ENCODE data around the gene DNAJB8. TPM values are rescaled to one million over a fixed set of nuclear protein-coding genes. Genes with fewer than 3 reads are reported as not detected.

DNAJB8 gene
- polyA plus RNA-seq, 1 donor, result not detected

GRCh38 chr3:128493570-128494366, 27.1 kb upstream of the DNAJB8 start:
- DNase-seq, result no peak

- DNase-seq, result no peak
These were observed 26.2 kb upstream of the DNAJB8 start, which contains the start of gene GATA2 for GRCh38 chr3:128492671-128493569. GATA2 (minus strand) TSS chr3:128493201; CDS start chr3:128487031, 6,170 bp downstream.

- peak; percentile 38 for DNase-seq
These were observed 25.4 kb upstream of the DNAJB8 start for GRCh38 chr3:128491941-128492670.

GRCh38 chr3:128491691-128491940, 24.9 kb upstream of the DNAJB8 start:
- no peak for DNase-seq

- no peak for DNase-seq
These were observed 24.4 kb upstream of the DNAJB8 start for GRCh38 chr3:128490915-128491690.

GRCh38 chr3:128490650-128490914, 23.9 kb upstream of the DNAJB8 start:
- no peak for DNase-seq

GRCh38 chr3:128489927-128490649, 23.4 kb upstream of the DNAJB8 start:
- DNase-seq, result peak; percentile 30

GRCh38 chr3:128489674-128489926, 22.9 kb upstream of the DNAJB8 start:
- DNase-seq, result no peak

- peak; percentile 30 for DNase-seq
These were observed 22.4 kb upstream of the DNAJB8 start for GRCh38 chr3:128488991-128489673.

GRCh38 chr3:128488636-128488990, 21.9 kb upstream of the DNAJB8 start:
- DNase-seq, result no peak

GRCh38 chr3:128487813-128488635, 21.3 kb upstream of the DNAJB8 start:
- DNase-seq, result peak; percentile 78

- DNase-seq, result no peak
These were observed 20.8 kb upstream of the DNAJB8 start for GRCh38 chr3:128487538-128487812.

GRCh38 chr3:128486681-128487537, 20.2 kb upstream of the DNAJB8 start:
- DNase-seq, result no peak

- no peak for DNase-seq
These were observed 19.5 kb upstream of the DNAJB8 start for GRCh38 chr3:128486205-128486628.

- DNase-seq, result no peak
These were observed 18.9 kb upstream of the DNAJB8 start for GRCh38 chr3:128485282-128486204.

- no peak for DNase-seq
These were observed 18.0 kb upstream of the DNAJB8 start for GRCh38 chr3:128484404-128485281.

- DNase-seq, result no peak
These were observed 17.1 kb upstream of the DNAJB8 start for GRCh38 chr3:128483657-128484403.
